Omental fat pad (tissue), 4 donors: Measurements from ENCODE around the gene TMEM252. TPM values are rescaled to one million over a fixed set of nuclear protein-coding genes. Genes with fewer than 3 reads are reported as not detected.
A peak's percentile ranks its signal among the peaks of the same experiment; 100 is the strongest.

Source experiments
- ATAC-seq: fragments of 150-250 bp; one replicate; pipeline ENCODE4 v1.9.1; 2016; ENCODE audit warnings: mild to moderate bottlenecking, moderate library complexity; ENCODE audit not compliant: low FRiP score
- DNase-seq: peaks from one replicate; pipeline ENCODE4 v3.0.0-alpha.2; 2019; ENCODE audit warnings: low spot score
- CTCF ChIP-seq, 3 donors: fragments of 450-650 bp; IDR thresholded peaks; one replicate each; pipeline ENCODE4 v1.5.1; 2016 to 2017; ENCODE audit warnings: antibody characterized with exemption in 3 of 3, mild to moderate bottlenecking in 3 of 3, moderate library complexity in 2 of 3
- total RNA-seq, 4 donors: library from RNA; depleted of rRNA; stranded (reverse); fragments of >200 nt; gene quantifications; one replicate each; pipeline ENCODE4 v1.1.0, GENCODE V29; 2016

The TMEM252 gene
- total RNA-seq, 4 donors from 2014 or later, result not detected

GRCh38 chr9:68523367-68523936 is 17.2 kb downstream of the TMEM252 start:
- ATAC-seq (no peak), DNase-seq (no peak)
- no peak for TF ChIP-seq CTCF (IDR thresholded peaks at IDR 0.05)

GRCh38 chr9:68522954-68523353 is 17.7 kb downstream of the TMEM252 start:
- ATAC-seq (no peak), DNase-seq (no peak)
- no peak for TF ChIP-seq CTCF (IDR thresholded peaks at IDR 0.05)

GRCh38 chr9:68522131-68522530 is 18.6 kb downstream of the TMEM252 start:
- no peak for TF ChIP-seq CTCF (IDR thresholded peaks at IDR 0.05)
- ATAC-seq, result no peak
- DNase-seq, result no peak

GRCh38 chr9:68515326-68516017 is 25.2 kb downstream of the TMEM252 start:
- ATAC-seq (peak; percentile 51), DNase-seq (no peak)
- TF ChIP-seq CTCF (IDR thresholded peaks at IDR 0.05), result no peak

- DNase-seq, result no peak
- TF ChIP-seq CTCF (IDR thresholded peaks at IDR 0.05), result no peak
- no peak for ATAC-seq
These were observed 26.7 kb downstream of the TMEM252 start for GRCh38 chr9:68513981-68514380.

GRCh38 chr9:68513385-68513784 is 27.3 kb downstream of the TMEM252 start:
- no peak for DNase-seq
- TF ChIP-seq CTCF (IDR thresholded peaks at IDR 0.05), result no peak

GRCh38 chr9:68509689-68510088 is 31.0 kb downstream of the TMEM252 start:
- ATAC-seq (no peak), DNase-seq (no peak)
- no peak for TF ChIP-seq CTCF (IDR thresholded peaks at IDR 0.05)

More at GRCh38 chr9:68513385-68513784, 27.3 kb downstream of the TMEM252 start:
- ATAC-seq, result no peak
